CD14-positive monocyte (primary cell): ENCODE data around the gene MEPCE. TPM values are rescaled to one million over a fixed set of nuclear protein-coding genes. Genes with fewer than 3 reads are reported as not detected.

Experiments
- DNase-seq, 3 donors: peaks; one replicate each; pipeline ENCODE4 v3.0.0-alpha.2; 2011 to 2022
- H2AFZ ChIP-seq: 2 replicates; pipeline ENCODE4 v1.6.0; 2012; ENCODE audit warnings: mild to moderate bottlenecking, low read depth, low read length, inconsistent platforms; ENCODE audit not compliant: insufficient read depth, poor library complexity, severe bottlenecking
- H3K27ac ChIP-seq, 2 donors: 1 replicate in 1 of 2; 2 replicates in 1 of 2; pipeline ENCODE4 v1.5.1; 2012 to 2013; ENCODE audit warnings: low read length in 2 of 2, control low read depth in 1 of 2, inconsistent platforms in 1 of 2, low read depth in 1 of 2, mild to moderate bottlenecking in 1 of 2
- H3K27me3 ChIP-seq, 2 donors: one replicate each; pipeline versions ENCODE4 v1.6.0 to v1.6.1; 2011 to 2013; ENCODE audit warnings: low read length in 2 of 2; ENCODE audit not compliant: control insufficient read depth in 2 of 2, insufficient read depth in 2 of 2
- H3K36me3 ChIP-seq, 2 donors: replicated peaks in 1 of 2; 1 replicate in 1 of 2; 2 replicates in 1 of 2; pipeline versions ENCODE4 v1.5.1 to v1.6.1; 2012 to 2013; ENCODE audit warnings: low read length in 2 of 2, control low read depth in 1 of 2, inconsistent platforms in 1 of 2, mild to moderate bottlenecking in 1 of 2; ENCODE audit not compliant: insufficient read depth in 2 of 2, control insufficient read depth in 1 of 2
- H3K4me1 ChIP-seq, 2 donors: 1 replicate in 1 of 2; 2 replicates in 1 of 2; pipeline versions ENCODE4 v1.5.1 to v1.6.1; 2012 to 2013; ENCODE audit warnings: low read length in 2 of 2, control low read depth in 1 of 2, inconsistent platforms in 1 of 2, mild to moderate bottlenecking in 1 of 2, moderate library complexity in 1 of 2; ENCODE audit not compliant: insufficient read depth in 2 of 2, control insufficient read depth in 1 of 2
- H3K4me2 ChIP-seq: replicated peaks from 2 replicates; pipeline ENCODE3; 2012; ENCODE audit warnings: low read length, moderate library complexity, mild to moderate bottlenecking; ENCODE audit not compliant: poor library complexity, severe bottlenecking; ENCODE audit errors: extremely low read depth
- H3K4me3 ChIP-seq, 3 experiments: fragments of 200-600 bp in 1 of 3; sonication (generic) in 1 of 3; replicated peaks in 1 of 3; 1 replicate in 2 of 3; 2 replicates in 1 of 3; pipeline ENCODE4 v1.5.1; 2011 to 2013; ENCODE audit warnings: low read length in 3 of 3, mild to moderate bottlenecking in 3 of 3, control low read depth in 2 of 3, low read depth in 2 of 3, inconsistent platforms in 1 of 3, moderate library complexity in 1 of 3
- H3K79me2 ChIP-seq: 2 replicates; pipeline ENCODE4 v1.6.0; 2012; ENCODE audit warnings: mild to moderate bottlenecking, control low read depth, inconsistent platforms, low read length, moderate library complexity; ENCODE audit not compliant: insufficient read depth
- H3K9ac ChIP-seq: 2 replicates; pipeline ENCODE4 v1.6.0; 2017; ENCODE audit warnings: low read length, mild to moderate bottlenecking; ENCODE audit not compliant: insufficient read depth, poor library complexity, severe bottlenecking
- H3K9me3 ChIP-seq, 2 donors: replicated peaks in 1 of 2; 1 replicate in 1 of 2; 2 replicates in 1 of 2; pipeline versions ENCODE4 v1.5.1 to v1.6.1; 2012 to 2013; ENCODE audit warnings: low read length in 2 of 2, control low read depth in 1 of 2; ENCODE audit not compliant: control insufficient read depth in 1 of 2, insufficient read depth in 1 of 2
- H4K20me1 ChIP-seq: 2 replicates; pipeline ENCODE4 v1.6.0; 2012; ENCODE audit warnings: mild to moderate bottlenecking, low read length, control low read depth, moderate library complexity; ENCODE audit not compliant: insufficient read depth
- H3K27ac Mint-ChIP-seq, 7 donors: one replicate each; pipeline ENCODE4 v1.8.0; 2020; ENCODE audit warnings: mild to moderate bottlenecking in 7 of 7, mixed read lengths in 7 of 7, moderate library complexity in 6 of 7, inconsistent platforms in 2 of 7
- H3K27me3 Mint-ChIP-seq, 3 donors: one replicate each; pipeline ENCODE4 v1.8.0; 2021 to 2022; ENCODE audit warnings: low read depth in 3 of 3, mild to moderate bottlenecking in 3 of 3, mixed read lengths in 3 of 3, moderate library complexity in 3 of 3, inconsistent platforms in 1 of 3
- H3K36me3 Mint-ChIP-seq, 2 donors: one replicate each; pipeline ENCODE4 v1.8.0; 2020; ENCODE audit warnings: mixed read lengths in 2 of 2, inconsistent platforms in 1 of 2, mild to moderate bottlenecking in 1 of 2
- H3K4me1 Mint-ChIP-seq: one replicate; pipeline ENCODE4 v1.8.0; 2020; ENCODE audit warnings: mild to moderate bottlenecking, mixed read lengths
- H3K4me3 Mint-ChIP-seq, 2 donors: one replicate each; pipeline ENCODE4 v1.8.0; 2020; ENCODE audit warnings: mild to moderate bottlenecking in 2 of 2, mixed read lengths in 2 of 2, moderate library complexity in 1 of 2
- H3K9me3 Mint-ChIP-seq, 7 donors: one replicate each; pipeline ENCODE4 v1.8.0; 2020 to 2022; ENCODE audit warnings: mixed read lengths in 7 of 7, mild to moderate bottlenecking in 6 of 7, moderate library complexity in 6 of 7, inconsistent platforms in 2 of 7
- CTCF ChIP-seq: fragments of 200-600 bp; IDR thresholded peaks from one replicate; pipeline ENCODE4 v1.8.0; 2022; ENCODE audit warnings: antibody characterized with exemption, mild to moderate bottlenecking
- WGBS: methylation state at CpG from one replicate; pipeline ENCODE4 v1.1.5; 2013; ENCODE audit warnings: missing lambda C conversion rate; ENCODE audit not compliant: insufficient coverage; 5-methylcytosine and 5-hydroxymethylcytosine counted together
- intact Hi-C, 2 donors: fragments of 100-400 bp; cut with micrococcal nuclease; formaldehyde crosslinking; loops; one replicate each; pipeline versions ENCODE4 v1.15.0 to v1.15.1; 2023
- polyA plus RNA-seq, 3 donors: library from polyadenylated mRNA; depleted of rRNA in 1 of 3; unstranded in 2 of 3; stranded (reverse) in 1 of 3; fragments of 300-500 nt in 2 of 3; fragments of >200 nt in 1 of 3; fragmentation: Illumina TruSeq in 2 of 3; gene quantifications; 1 replicate in 2 of 3; 2 replicates in 1 of 3; pipeline ENCODE4 v1.2.3, GENCODE V29; 2012 to 2021

The MEPCE gene
- polyA plus RNA-seq, 3 donors, result 2.9 to 43.2 (median 3.3) TPM

- peaks cover 7% of the 10 kb centered on the region for H4K20me1 ChIP-seq
- H3K27me3 Mint-ChIP-seq, result peaks cover 0 to 2% (median 0%) of the 10 kb centered on the region in 3 donors
- TF ChIP-seq CTCF, result no peak
- H3K9me3 ChIP-seq, result no peaks in the 10 kb centered on the region
- no peak overlapping the region for H3K4me2 ChIP-seq
- H3K27me3 ChIP-seq, result no peaks in the 10 kb centered on the region
- H3K4me3 ChIP-seq, result no peak overlapping the region
- H3K36me3 ChIP-seq, result peaks cover 50 to 93% of the 10 kb centered on the region in 2 donors
- H3K36me3 Mint-ChIP-seq, result peaks cover 78 to 91% of the 10 kb centered on the region in 2 donors
- no peak for DNase-seq
- peak overlapping the region in 2 of 7 donors; percentile 4 to 22 for H3K27ac Mint-ChIP-seq
- intact Hi-C loops, result no loop called here
- H3K9ac ChIP-seq, result no peak overlapping the region
- no CpG with 5 or more reads among the region's 1 CpG for WGBS
- no peaks in the 10 kb centered on the region for H3K79me2 ChIP-seq
- H3K4me1 Mint-ChIP-seq, result peaks cover 2% of the 10 kb centered on the region
- no peak overlapping the region for H3K27ac ChIP-seq
- no peaks in the 10 kb centered on the region for H3K4me1 ChIP-seq
- H2AFZ ChIP-seq, result no peak overlapping the region
- no peak overlapping the region for H3K4me3 Mint-ChIP-seq
- H3K9me3 Mint-ChIP-seq, result no peaks in the 10 kb centered on the region
Observed at GRCh38 chr7:100418930-100419659, 10.5 kb upstream of the MEPCE start.

GRCh38 chr7:100419660-100420226 lies 9.9 kb upstream of the MEPCE start:
- H3K9me3 ChIP-seq, result no peaks in the 10 kb centered on the region
- Mint-ChIP-seq H3K36me3 (peaks cover 74 to 85% of the 10 kb centered on the region in 2 donors), H3K27ac (peak overlapping the region in 4 of 7 donors; percentile 4 to 22 (median 6)), H3K27me3 (peaks cover 0 to 2% (median 0%) of the 10 kb centered on the region in 3 donors), H3K9me3 (no peaks in the 10 kb centered on the region), H3K4me3 (no peak overlapping the region), H3K4me1 (peaks cover 2% of the 10 kb centered on the region)
- no peak overlapping the region for H2AFZ ChIP-seq
- peaks cover 4% of the 10 kb centered on the region for H4K20me1 ChIP-seq
- H3K4me2 ChIP-seq, result no peak overlapping the region
- DNase-seq, result no peak
- no peaks in the 10 kb centered on the region for H3K4me1 ChIP-seq
- H3K79me2 ChIP-seq, result no peaks in the 10 kb centered on the region
- H3K36me3 ChIP-seq, result peaks cover 50 to 86% of the 10 kb centered on the region in 2 donors
- no peak overlapping the region for H3K4me3 ChIP-seq
- intact Hi-C loops, result no loop called here
- H3K27ac ChIP-seq, result no peak overlapping the region
- TF ChIP-seq CTCF, result no peak
- H3K27me3 ChIP-seq, result no peaks in the 10 kb centered on the region
- no CpG with 5 or more reads among the region's 1 CpG for WGBS
- H3K9ac ChIP-seq, result no peak overlapping the region
